Upper lobe of left lung (tissue), 6 donors: ENCODE data around the gene S100G. TPM values are rescaled to one million over a fixed set of nuclear protein-coding genes. Genes with fewer than 3 reads are reported as not detected.
"Not testable (repeated sequence)": the region's sequence is repeated elsewhere in the genome, so short reads cannot be mapped to it uniquely, and the experiment has no call there.

Source experiments
- ATAC-seq, 2 donors: fragments of 200-7000 bp; cut with Tn5 transposase; one replicate each; pipeline ENCODE4 v1.9.1; 2022; ENCODE audit warnings: mild to moderate bottlenecking in 2 of 2, moderate library complexity in 2 of 2; ENCODE audit not compliant: low FRiP score in 2 of 2
- DNase-seq, 2 donors: peaks; one replicate each; pipeline ENCODE4 v3.0.0-alpha.2; 2019 to 2020
- H3K27ac ChIP-seq, 4 donors: fragments of 200-600 bp; sonication (generic); one replicate each; pipeline ENCODE4 v1.5.1; 2016 to 2019
- H3K27me3 ChIP-seq, 4 donors: fragments of 200-600 bp; sonication (generic); one replicate each; pipeline ENCODE4 v1.5.1; 2017 to 2019
- H3K36me3 ChIP-seq, 4 donors: fragments of 200-600 bp; sonication (generic); one replicate each; pipeline ENCODE4 v1.5.1; 2016 to 2019
- H3K4me1 ChIP-seq, 4 donors: fragments of 200-600 bp; sonication (generic); one replicate each; pipeline ENCODE4 v1.5.1; 2018 to 2019
- H3K4me3 ChIP-seq, 4 donors: fragments of 200-600 bp; sonication (generic); one replicate each; pipeline ENCODE4 v1.5.1; 2017 to 2019; ENCODE audit warnings: mild to moderate bottlenecking in 2 of 4, moderate library complexity in 1 of 4
- H3K9me3 ChIP-seq, 4 donors: fragments of 200-600 bp; sonication (generic); one replicate each; pipeline ENCODE4 v1.5.1; 2018 to 2019
- EP300 ChIP-seq, 4 donors: sonication (generic); formaldehyde crosslinking; IDR thresholded peaks; one replicate each; pipeline ENCODE4 v1.5.1; 2017; ENCODE audit warnings: antibody characterized with exemption in 4 of 4, control low read depth in 2 of 4
- POLR2A ChIP-seq, 4 donors: fragments of 450-650 bp; IDR thresholded peaks; one replicate each; pipeline ENCODE4 v1.5.1; 2016 to 2017; ENCODE audit warnings: antibody characterized with exemption in 4 of 4, mild to moderate bottlenecking in 2 of 4
- POLR2AphosphoS5 ChIP-seq, 2 donors: sonication (generic); formaldehyde crosslinking; IDR thresholded peaks; one replicate each; pipeline ENCODE4 v1.5.1; 2017; ENCODE audit warnings: antibody characterized with exemption in 2 of 2
- WGBS, 2 donors: methylation state at CpG; one replicate each; pipeline ENCODE4 v1.1.5; 2017 to 2018; 5-methylcytosine and 5-hydroxymethylcytosine counted together
- total RNA-seq, 6 donors: library from RNA; depleted of rRNA in 4 of 6; stranded (reverse); fragments of >200 nt in 4 of 6; gene quantifications; one replicate each; pipeline versions ENCODE4 v1.1.0 to v1.2.1, GENCODE V29; 2016 to 2021
- TF ChIP-seq, protein P1 (sequence below), 6 experiments: fragments of 450-650 bp in 4 of 6; fragments of 200-600 bp in 2 of 6; sonication (generic) in 2 of 6; IDR thresholded peaks; one replicate each; pipeline ENCODE4 v1.5.1; 2016 to 2019; ENCODE audit warnings: antibody characterized with exemption in 6 of 6
- donor health status: DM: no; HTN: no; CAD: no; lungs with moderate emphysema.
- donor health status: DM: no; HTN: yes; CAD: no; lungs with severe emphysema.

S100G gene
- total RNA-seq: under 1 TPM in 1 of 6 donors, not detected in 5; 0.54 TPM

GRCh38 chrX:16649858-16650257 is at the start of gene S100G:
Gene S100G, plus strand, starts transcription at chrX:16650158. Its CDS starts 849 bp downstream, at chrX:16651007.
- no peak for DNase-seq
- 91 to 100% methylated on average over 4 of the region's 4 CpGs for WGBS, 2 donors
- TF ChIP-seq POLR2AphosphoS5 (IDR thresholded peaks at IDR 0.05): no peak
- TF ChIP-seq, protein P1, sequence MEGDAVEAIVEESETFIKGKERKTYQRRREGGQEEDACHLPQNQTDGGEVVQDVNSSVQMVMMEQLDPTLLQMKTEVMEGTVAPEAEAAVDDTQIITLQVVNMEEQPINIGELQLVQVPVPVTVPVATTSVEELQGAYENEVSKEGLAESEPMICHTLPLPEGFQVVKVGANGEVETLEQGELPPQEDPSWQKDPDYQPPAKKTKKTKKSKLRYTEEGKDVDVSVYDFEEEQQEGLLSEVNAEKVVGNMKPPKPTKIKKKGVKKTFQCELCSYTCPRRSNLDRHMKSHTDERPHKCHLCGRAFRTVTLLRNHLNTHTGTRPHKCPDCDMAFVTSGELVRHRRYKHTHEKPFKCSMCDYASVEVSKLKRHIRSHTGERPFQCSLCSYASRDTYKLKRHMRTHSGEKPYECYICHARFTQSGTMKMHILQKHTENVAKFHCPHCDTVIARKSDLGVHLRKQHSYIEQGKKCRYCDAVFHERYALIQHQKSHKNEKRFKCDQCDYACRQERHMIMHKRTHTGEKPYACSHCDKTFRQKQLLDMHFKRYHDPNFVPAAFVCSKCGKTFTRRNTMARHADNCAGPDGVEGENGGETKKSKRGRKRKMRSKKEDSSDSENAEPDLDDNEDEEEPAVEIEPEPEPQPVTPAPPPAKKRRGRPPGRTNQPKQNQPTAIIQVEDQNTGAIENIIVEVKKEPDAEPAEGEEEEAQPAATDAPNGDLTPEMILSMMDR (IDR thresholded peaks at IDR 0.05): no peak
- no peak for TF ChIP-seq POLR2A (IDR thresholded peaks at IDR 0.05)
- no peak for TF ChIP-seq EP300 (IDR thresholded peaks at IDR 0.05)

GRCh38 chrX:16601885-16602284 is 48.1 kb upstream of the S100G start:
- ATAC-seq (no peak), DNase-seq (no peak)
- WGBS, 2 donors: 83 to 94% methylated on average over 4 of the region's 4 CpGs
- Histone ChIP-seq H3K4me3 (no peak overlapping the region), H3K4me1 (peaks cover 0 to 4% (median 0%) of the 10 kb centered on the region in 4 donors), H3K9me3 (no peaks in the 10 kb centered on the region), H3K27ac (no peak overlapping the region), H3K27me3 (no peaks in the 10 kb centered on the region), H3K36me3 (no peaks in the 10 kb centered on the region)
- no peak for TF ChIP-seq POLR2A (IDR thresholded peaks at IDR 0.05)
- TF ChIP-seq, protein P1 (IDR thresholded peaks at IDR 0.05): no peak
- TF ChIP-seq EP300 (IDR thresholded peaks at IDR 0.05): no peak
- TF ChIP-seq POLR2AphosphoS5 (IDR thresholded peaks at IDR 0.05): no peak

More at GRCh38 chrX:16649858-16650257, at the start of gene S100G:
- no peak for ATAC-seq
- H3K27ac ChIP-seq: no peak within 1 kb of the TSS
- no peaks in the 10 kb centered on the region for H3K4me1 ChIP-seq
- no peak within 1 kb of the TSS for H3K4me3 ChIP-seq
- H3K9me3 ChIP-seq: no peaks in the 10 kb centered on the region
- no peaks in the 10 kb centered on the region for H3K36me3 ChIP-seq
- no peaks in the 10 kb centered on the region for H3K27me3 ChIP-seq

GRCh38 chrX:16603235-16603634 is 46.7 kb upstream of the S100G start:
- not testable (repeated sequence) for DNase-seq, H3K9me3 ChIP-seq, H3K27me3 ChIP-seq, H3K4me1 ChIP-seq, H3K27ac ChIP-seq, H3K36me3 ChIP-seq, ATAC-seq, H3K4me3 ChIP-seq
- WGBS, 2 donors: 96 to 100% methylated on average over 4 to 6 of the region's 6 CpGs

GRCh38 chrX:16603822-16604221 is 46.1 kb upstream of the S100G start:
- H3K36me3 ChIP-seq: no peaks in the 10 kb centered on the region
- no peaks in the 10 kb centered on the region for H3K9me3 ChIP-seq
- TF ChIP-seq, protein P1 (IDR thresholded peaks at IDR 0.05): no peak
- no peak for TF ChIP-seq EP300 (IDR thresholded peaks at IDR 0.05)
- no peak for TF ChIP-seq POLR2AphosphoS5 (IDR thresholded peaks at IDR 0.05)
- no peak for TF ChIP-seq POLR2A (IDR thresholded peaks at IDR 0.05)
- H3K4me3 ChIP-seq: no peak overlapping the region
- H3K27me3 ChIP-seq: no peaks in the 10 kb centered on the region
- no peak overlapping the region for H3K27ac ChIP-seq
- H3K4me1 ChIP-seq: peaks cover 0 to 4% (median 0%) of the 10 kb centered on the region in 4 donors
- WGBS, 2 donors: 61 to 73% methylated on average over 4 of the region's 4 CpGs
- no peak for ATAC-seq
- DNase-seq: no peak

GRCh38 chrX:16604337-16604736 is 45.6 kb upstream of the S100G start:
- Histone ChIP-seq H3K4me3 (no peak overlapping the region), H3K9me3 (no peaks in the 10 kb centered on the region), H3K36me3 (no peaks in the 10 kb centered on the region), H3K27ac (no peak overlapping the region), H3K4me1 (peaks cover 0 to 4% (median 0%) of the 10 kb centered on the region in 4 donors), H3K27me3 (no peaks in the 10 kb centered on the region)
- ATAC-seq: no peak
- DNase-seq: no peak
- 86 to 88% methylated on average over 2 of the region's 2 CpGs for WGBS, 2 donors
- no peak for TF ChIP-seq POLR2A (IDR thresholded peaks at IDR 0.05)
- TF ChIP-seq EP300 (IDR thresholded peaks at IDR 0.05): no peak
- TF ChIP-seq POLR2AphosphoS5 (IDR thresholded peaks at IDR 0.05): no peak
- TF ChIP-seq, protein P1 (IDR thresholded peaks at IDR 0.05): no peak
